HEK293 (cell line): Measurements from ENCODE around the gene STK36.

ENCODE experiments used
- CTCF ChIP-seq: fragments of 450-650 bp; formaldehyde crosslinking; IDR thresholded peaks from 2 replicates; pipeline ENCODE4 v1.5.1; 2016; ENCODE audit warnings: missing biosample characterization, missing genetic modification characterization
- OVOL3 ChIP-seq: fragments of 450-650 bp; formaldehyde crosslinking; IDR thresholded peaks from 2 replicates; pipeline ENCODE4 v1.5.1; 2016; ENCODE audit warnings: missing biosample characterization, missing genetic modification characterization
- YY1 ChIP-seq: fragments of 450-650 bp; formaldehyde crosslinking; IDR thresholded peaks from 2 replicates; pipeline ENCODE4 v1.5.1; 2018; ENCODE audit warnings: missing biosample characterization, missing genetic modification characterization
- ZFP3 ChIP-seq: fragments of 450-650 bp; formaldehyde crosslinking; IDR thresholded peaks from 2 replicates; pipeline ENCODE4 v1.5.1; 2016; ENCODE audit warnings: low read depth, missing biosample characterization, missing genetic modification characterization
- ZFP41 ChIP-seq: fragments of 450-650 bp; formaldehyde crosslinking; IDR thresholded peaks from 2 replicates; pipeline ENCODE4 v1.5.1; 2016; ENCODE audit warnings: missing biosample characterization, missing genetic modification characterization, borderline replicate concordance
- ZNF549 ChIP-seq: fragments of 450-650 bp; IDR thresholded peaks from 2 replicates; pipeline ENCODE4 v1.5.1; 2018; ENCODE audit warnings: missing biosample characterization, missing genetic modification characterization, mild to moderate bottlenecking, inconsistent platforms, moderate library complexity
- TF ChIP-seq, protein P1 (sequence below): fragments of 450-650 bp; formaldehyde crosslinking; IDR thresholded peaks from 2 replicates; pipeline ENCODE4 v1.5.1; 2016; ENCODE audit warnings: missing biosample characterization, missing genetic modification characterization

- TF ChIP-seq, protein P1, sequence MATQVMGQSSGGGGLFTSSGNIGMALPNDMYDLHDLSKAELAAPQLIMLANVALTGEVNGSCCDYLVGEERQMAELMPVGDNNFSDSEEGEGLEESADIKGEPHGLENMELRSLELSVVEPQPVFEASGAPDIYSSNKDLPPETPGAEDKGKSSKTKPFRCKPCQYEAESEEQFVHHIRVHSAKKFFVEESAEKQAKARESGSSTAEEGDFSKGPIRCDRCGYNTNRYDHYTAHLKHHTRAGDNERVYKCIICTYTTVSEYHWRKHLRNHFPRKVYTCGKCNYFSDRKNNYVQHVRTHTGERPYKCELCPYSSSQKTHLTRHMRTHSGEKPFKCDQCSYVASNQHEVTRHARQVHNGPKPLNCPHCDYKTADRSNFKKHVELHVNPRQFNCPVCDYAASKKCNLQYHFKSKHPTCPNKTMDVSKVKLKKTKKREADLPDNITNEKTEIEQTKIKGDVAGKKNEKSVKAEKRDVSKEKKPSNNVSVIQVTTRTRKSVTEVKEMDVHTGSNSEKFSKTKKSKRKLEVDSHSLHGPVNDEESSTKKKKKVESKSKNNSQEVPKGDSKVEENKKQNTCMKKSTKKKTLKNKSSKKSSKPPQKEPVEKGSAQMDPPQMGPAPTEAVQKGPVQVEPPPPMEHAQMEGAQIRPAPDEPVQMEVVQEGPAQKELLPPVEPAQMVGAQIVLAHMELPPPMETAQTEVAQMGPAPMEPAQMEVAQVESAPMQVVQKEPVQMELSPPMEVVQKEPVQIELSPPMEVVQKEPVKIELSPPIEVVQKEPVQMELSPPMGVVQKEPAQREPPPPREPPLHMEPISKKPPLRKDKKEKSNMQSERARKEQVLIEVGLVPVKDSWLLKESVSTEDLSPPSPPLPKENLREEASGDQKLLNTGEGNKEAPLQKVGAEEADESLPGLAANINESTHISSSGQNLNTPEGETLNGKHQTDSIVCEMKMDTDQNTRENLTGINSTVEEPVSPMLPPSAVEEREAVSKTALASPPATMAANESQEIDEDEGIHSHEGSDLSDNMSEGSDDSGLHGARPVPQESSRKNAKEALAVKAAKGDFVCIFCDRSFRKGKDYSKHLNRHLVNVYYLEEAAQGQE (tag by site-specific recombination): no peak
- no peak for TF ChIP-seq ZFP41 (tag by site-specific recombination)
- TF ChIP-seq ZFP3: no peak
- no peak for TF ChIP-seq OVOL3 (tag by site-specific recombination)
- TF ChIP-seq ZNF549 (tag by site-specific recombination): no peak
- TF ChIP-seq CTCF (tag by site-specific recombination): no peak
- TF ChIP-seq YY1 (tag by site-specific recombination): no peak
Measured at GRCh38 chr2:218623366-218623705, 48.5 kb upstream of the STK36 start.
